GM13977 (cell line): Measurements from ENCODE around the gene HDLBP.

Experiments used
- DNase-seq: peaks from one replicate; pipeline ENCODE4 v3.0.0; 2012; ENCODE audit warnings: low spot score
- in situ Hi-C: fragments of 300-500 bp; cut with MboI; formaldehyde crosslinking; loops from one replicate; pipeline ENCODE4 v1.12.0; 2022; ENCODE audit warnings: low sequenced_read_pairs, low pct_unique_long_range_greater_than_20kb, mixed read lengths, inconsistent platforms; ENCODE audit not compliant: unreplicated experiment
- TF ChIP-seq, protein P1 (sequence below): IDR thresholded peaks from 2 replicates; pipeline ENCODE4 v1.5.1; 2012; ENCODE audit warnings: mild to moderate bottlenecking, control low read depth; ENCODE audit not compliant: insufficient read depth; ENCODE audit errors: extremely low read depth, missing control alignments

HDLBP gene

DNA sequence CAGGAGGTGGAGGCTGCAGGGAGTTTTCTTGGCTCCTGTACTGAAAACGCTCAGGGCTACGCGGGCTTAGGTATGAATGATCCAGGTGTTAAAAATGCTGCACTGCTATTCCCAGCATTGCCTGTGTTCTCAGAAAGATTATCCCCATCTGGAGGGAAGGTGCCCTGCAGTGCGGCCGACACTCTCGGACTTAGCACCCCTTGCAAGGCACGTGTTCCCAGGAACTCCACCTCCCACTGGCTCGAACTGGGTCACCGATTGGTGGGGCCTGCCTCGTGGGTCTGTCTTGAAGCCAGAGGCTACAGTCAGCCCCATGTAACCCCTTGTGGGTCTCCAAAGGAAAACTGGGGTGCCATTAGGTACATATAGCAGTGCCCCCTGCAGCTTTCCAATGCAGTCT is 101.3 kb downstream of the HDLBP start:
- DNase-seq, result no peak
- TF ChIP-seq, protein P1, sequence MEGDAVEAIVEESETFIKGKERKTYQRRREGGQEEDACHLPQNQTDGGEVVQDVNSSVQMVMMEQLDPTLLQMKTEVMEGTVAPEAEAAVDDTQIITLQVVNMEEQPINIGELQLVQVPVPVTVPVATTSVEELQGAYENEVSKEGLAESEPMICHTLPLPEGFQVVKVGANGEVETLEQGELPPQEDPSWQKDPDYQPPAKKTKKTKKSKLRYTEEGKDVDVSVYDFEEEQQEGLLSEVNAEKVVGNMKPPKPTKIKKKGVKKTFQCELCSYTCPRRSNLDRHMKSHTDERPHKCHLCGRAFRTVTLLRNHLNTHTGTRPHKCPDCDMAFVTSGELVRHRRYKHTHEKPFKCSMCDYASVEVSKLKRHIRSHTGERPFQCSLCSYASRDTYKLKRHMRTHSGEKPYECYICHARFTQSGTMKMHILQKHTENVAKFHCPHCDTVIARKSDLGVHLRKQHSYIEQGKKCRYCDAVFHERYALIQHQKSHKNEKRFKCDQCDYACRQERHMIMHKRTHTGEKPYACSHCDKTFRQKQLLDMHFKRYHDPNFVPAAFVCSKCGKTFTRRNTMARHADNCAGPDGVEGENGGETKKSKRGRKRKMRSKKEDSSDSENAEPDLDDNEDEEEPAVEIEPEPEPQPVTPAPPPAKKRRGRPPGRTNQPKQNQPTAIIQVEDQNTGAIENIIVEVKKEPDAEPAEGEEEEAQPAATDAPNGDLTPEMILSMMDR, result no peak
- in situ Hi-C loops, result no loop called here

DNA sequence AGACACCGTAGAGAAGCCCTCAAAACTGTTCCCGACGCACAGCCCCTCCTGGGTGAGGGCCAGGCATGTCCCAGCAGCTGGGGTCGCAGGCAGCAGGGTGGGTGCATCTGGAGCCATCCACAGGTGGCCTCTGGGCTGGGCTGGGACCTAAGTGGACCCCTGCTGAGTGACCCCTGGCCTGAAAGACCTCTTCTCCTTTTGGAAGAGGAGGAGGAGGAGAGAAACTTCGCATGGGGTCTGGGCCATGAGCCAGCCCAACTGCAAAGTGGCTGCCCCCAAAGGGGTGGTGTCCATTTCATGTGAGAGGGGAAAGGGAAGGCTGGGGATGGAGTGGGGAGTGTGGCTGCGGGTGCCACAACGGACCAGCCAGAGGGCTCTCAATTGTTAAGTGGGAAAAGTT is 101.9 kb downstream of the HDLBP start:
- TF ChIP-seq, protein P1, result no peak
- in situ Hi-C loops, result no loop called here
- DNase-seq, result no peak

DNA sequence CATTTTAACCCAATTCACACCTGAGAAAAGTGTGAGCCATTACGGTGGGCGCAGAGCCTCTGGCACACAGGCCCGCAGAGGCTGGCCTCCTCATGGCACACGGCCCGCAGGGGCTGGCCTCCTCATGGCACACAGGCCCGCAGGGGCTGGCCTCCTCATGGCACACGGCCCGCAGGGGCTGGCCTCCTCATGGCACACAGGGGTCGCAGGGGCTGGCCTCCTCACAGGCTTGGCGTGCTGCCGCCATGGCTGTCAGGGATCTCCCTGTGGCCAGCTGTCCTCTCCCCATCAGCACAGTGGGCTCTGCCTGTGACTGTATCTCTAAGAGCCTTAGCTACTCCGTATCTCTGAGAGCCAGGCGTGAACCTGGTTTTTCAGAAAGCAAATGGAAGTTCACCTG is 102.4 kb downstream of the HDLBP start:
- in situ Hi-C loops, result no loop called here
- DNase-seq, result no peak
- TF ChIP-seq, protein P1, result no peak

DNA sequence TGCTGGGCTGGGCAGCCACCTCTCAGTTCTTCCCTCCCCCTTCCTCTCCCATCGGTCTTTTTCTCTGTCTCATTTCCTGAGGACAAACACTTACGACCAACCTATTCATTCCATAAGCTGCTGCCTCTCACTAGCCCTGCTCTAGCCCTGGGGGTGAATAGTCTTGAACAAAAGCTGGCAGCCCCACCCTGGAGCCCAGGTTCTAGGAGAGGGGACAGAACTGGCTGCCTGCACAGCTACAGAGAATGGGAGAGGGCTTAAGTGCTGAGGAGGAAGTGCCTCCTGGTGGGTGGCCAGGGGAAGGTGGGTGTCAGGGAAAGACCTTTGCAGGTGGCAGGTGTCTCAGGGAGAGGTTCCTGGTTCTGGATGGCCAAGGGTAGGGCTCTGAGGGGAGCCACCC is 104.2 kb downstream of the HDLBP start:
- DNase-seq, result no peak
- TF ChIP-seq, protein P1, result no peak
- in situ Hi-C loops, result no loop called here

DNA sequence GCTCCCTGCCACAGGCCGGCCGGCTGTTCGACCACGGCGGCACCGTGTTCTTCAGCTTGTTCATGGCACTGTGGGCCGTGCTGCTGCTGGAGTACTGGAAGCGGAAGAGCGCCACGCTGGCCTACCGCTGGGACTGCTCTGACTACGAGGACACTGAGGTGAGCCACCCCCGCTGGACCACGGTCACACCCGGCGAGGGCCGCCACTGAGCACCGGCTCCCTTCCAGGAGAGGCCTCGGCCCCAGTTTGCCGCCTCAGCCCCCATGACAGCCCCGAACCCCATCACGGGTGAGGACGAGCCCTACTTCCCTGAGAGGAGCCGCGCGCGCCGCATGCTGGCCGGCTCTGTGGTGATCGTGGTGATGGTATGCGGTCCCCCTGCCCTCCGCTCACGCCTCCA is 106.2 kb downstream of the HDLBP start:
- in situ Hi-C loops, result no loop called here
- TF ChIP-seq, protein P1, result no peak
- no peak for DNase-seq

DNA sequence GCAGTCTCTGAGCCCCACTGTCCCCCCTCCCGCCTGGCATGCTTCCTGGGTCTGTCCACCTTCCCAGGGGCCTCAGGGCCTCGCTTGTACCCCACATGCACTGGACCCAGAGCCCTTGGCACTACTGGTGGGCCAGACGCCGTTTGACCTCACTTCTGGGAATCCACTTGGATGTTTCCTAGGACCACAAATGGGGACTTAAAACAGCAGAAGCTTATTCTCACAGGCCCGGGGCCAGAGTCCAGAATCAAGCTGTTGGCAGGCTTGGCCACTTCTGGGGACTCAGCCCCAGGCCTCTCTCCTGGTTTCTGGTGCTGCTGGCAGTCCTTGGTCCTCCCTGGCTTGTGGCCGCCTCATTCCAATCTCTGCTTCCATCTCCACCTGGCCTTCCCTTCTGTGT is 107.4 kb downstream of the HDLBP start:
- TF ChIP-seq, protein P1, result no peak
- no peak for DNase-seq
- in situ Hi-C loops, result no loop called here

DNA sequence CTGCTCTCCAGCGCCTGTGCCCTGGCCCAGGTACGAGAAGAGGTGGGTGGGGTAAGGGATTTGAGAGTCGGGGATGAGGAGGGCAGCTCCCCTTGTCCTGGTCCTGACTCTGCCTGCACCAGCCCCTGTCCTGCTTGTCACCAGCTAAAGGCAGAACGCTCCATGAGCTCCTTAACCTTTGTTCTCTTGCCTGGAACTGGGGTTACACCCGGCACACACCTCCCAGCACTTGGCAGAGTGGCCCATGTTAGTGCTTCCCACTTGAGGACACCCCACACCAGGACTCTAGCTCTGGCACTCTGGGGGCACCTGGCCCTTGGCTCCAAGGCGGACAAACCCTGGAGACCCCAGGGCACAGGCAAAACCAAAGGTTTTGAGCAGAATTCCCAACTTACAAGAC is 107.8 kb downstream of the HDLBP start:
- in situ Hi-C loops, result no loop called here
- DNase-seq, result no peak
- TF ChIP-seq, protein P1, result no peak
